IMR-90 (cell line): ENCODE data around the gene ERN1. TPM values are rescaled to one million over a fixed set of nuclear protein-coding genes. Genes with fewer than 3 reads are reported as not detected.

Experiments
- ATAC-seq: fragments of 200-7000 bp; cut with Tn5 transposase; 2 replicates; pipeline ENCODE4 v1.9.1; 2020; ENCODE audit warnings: low read depth, mild to moderate bottlenecking, moderate library complexity
- BruUV-seq: library from RNA; stranded (reverse); fragments of 400-500 nt; replicated peaks from 2 replicates; lab custom pipeline; 2021; lab: Mats Ljungman, UMichigan
- CTCF ChIA-PET: fragments of 300-600 bp; formaldehyde crosslinking; extraction: SDS; loops from one replicate; lab custom pipeline; 2021; ENCODE audit warnings: antibody characterized with exemption; lab: Yijun Ruan, JAX
- POLR2A ChIA-PET: fragments of 300-600 bp; sonication (Branson Sonifier 250); formaldehyde crosslinking; loops from one replicate; lab custom pipeline; 2022; ENCODE audit warnings: antibody characterized with exemption; ENCODE audit not compliant: unreplicated experiment; lab: Charles Lee
- DNase-seq: peaks from one replicate; pipeline ENCODE4 v3.0.0; 2013
- H2AFZ ChIP-seq: replicated peaks from 2 replicates; pipeline ENCODE3; 2013; ENCODE audit warnings: low read length, mild to moderate bottlenecking; ENCODE audit not compliant: poor library complexity
- H2AK5ac ChIP-seq: 2 replicates; pipeline ENCODE4 v1.6.1; 2013; ENCODE audit warnings: low read depth, low read length, inconsistent platforms
- H2AK9ac ChIP-seq: replicated peaks from 2 replicates; pipeline ENCODE3; 2013; ENCODE audit warnings: mild to moderate bottlenecking, low read depth, low read length, moderate library complexity; ENCODE audit not compliant: poor library complexity
- H2BK120ac ChIP-seq: 2 replicates; pipeline ENCODE4 v1.6.1; 2013; ENCODE audit warnings: low read depth, low read length, inconsistent platforms
- H2BK15ac ChIP-seq: 3 replicates; pipeline ENCODE4 v1.6.1; 2013; ENCODE audit warnings: low read depth, low read length, inconsistent platforms
- H2BK20ac ChIP-seq: 2 replicates; pipeline ENCODE4 v1.6.1; 2013; ENCODE audit warnings: low read depth, mild to moderate bottlenecking, inconsistent platforms, low read length, moderate library complexity
- H2BK5ac ChIP-seq: 2 replicates; pipeline ENCODE4 v1.6.1; 2013; ENCODE audit warnings: mild to moderate bottlenecking, low read depth, low read length, inconsistent platforms; ENCODE audit not compliant: poor library complexity, severe bottlenecking
- H3K14ac ChIP-seq: replicated peaks from 2 replicates; pipeline ENCODE4 v1.6.1; 2013; ENCODE audit warnings: low read depth, low read length, inconsistent platforms
- H3K18ac ChIP-seq: 2 replicates; pipeline ENCODE4 v1.6.1; 2013; ENCODE audit warnings: low read depth, low read length, control low read depth
- H3K23ac ChIP-seq: 2 replicates; pipeline ENCODE4 v1.6.1; 2013; ENCODE audit warnings: low read depth, low read length, inconsistent platforms
- H3K27ac ChIP-seq: 2 replicates; pipeline ENCODE4 v1.5.1; 2013; ENCODE audit warnings: mild to moderate bottlenecking, control low read depth, low read length; ENCODE audit not compliant: insufficient read depth
- H3K27me3 ChIP-seq: 2 replicates; pipeline ENCODE4 v1.6.1; 2013; ENCODE audit warnings: low read length; ENCODE audit not compliant: control insufficient read depth, insufficient read depth
- H3K36me3 ChIP-seq: 2 replicates; pipeline ENCODE4 v1.6.1; 2013; ENCODE audit warnings: low read length, mixed read lengths; ENCODE audit not compliant: control insufficient read depth, insufficient read depth
- H3K4ac ChIP-seq: 2 replicates; pipeline ENCODE4 v1.6.1; 2013; ENCODE audit warnings: low read depth, low read length, inconsistent platforms
- H3K4me1 ChIP-seq: 2 replicates; pipeline ENCODE4 v1.6.1; 2013; ENCODE audit warnings: low read length, mixed read lengths; ENCODE audit not compliant: control insufficient read depth, insufficient read depth
- H3K4me2 ChIP-seq: 2 replicates; pipeline ENCODE4 v1.6.1; 2013; ENCODE audit warnings: low read depth, mild to moderate bottlenecking, control low read depth, low read length, moderate library complexity
- H3K4me3 ChIP-seq: 2 replicates; pipeline ENCODE4 v1.5.1; 2013; ENCODE audit warnings: low read depth, mild to moderate bottlenecking, control low read depth, low read length, moderate library complexity; ENCODE audit not compliant: insufficient read depth
- H3K56ac ChIP-seq: 2 replicates; pipeline ENCODE4 v1.6.1; 2013; ENCODE audit warnings: low read length, inconsistent platforms; ENCODE audit not compliant: insufficient read depth; ENCODE audit errors: extremely low read depth
- H3K79me1 ChIP-seq, 2 experiments: 2 replicates each; pipeline ENCODE4 v1.6.1; 2013; ENCODE audit warnings: low read length in 2 of 2, inconsistent platforms in 1 of 2, low read depth in 1 of 2
- H3K9ac ChIP-seq: 2 replicates; pipeline ENCODE4 v1.6.1; 2013; ENCODE audit warnings: low read depth, low read length, control low read depth
- H3K9me1 ChIP-seq: 2 replicates; pipeline ENCODE4 v1.6.1; 2013; ENCODE audit warnings: low read length, inconsistent platforms; ENCODE audit not compliant: insufficient read depth
- H3K9me3 ChIP-seq: 2 replicates; pipeline ENCODE4 v1.6.1; 2013; ENCODE audit warnings: low read length; ENCODE audit not compliant: control insufficient read depth, insufficient read depth
- H4K20me1 ChIP-seq: 2 replicates; pipeline ENCODE4 v1.6.1; 2013; ENCODE audit warnings: low read length, inconsistent platforms; ENCODE audit not compliant: insufficient read depth
- H4K5ac ChIP-seq: 2 replicates; pipeline ENCODE4 v1.6.1; 2013; ENCODE audit warnings: mild to moderate bottlenecking, low read depth, low read length, control low read depth
- H4K8ac ChIP-seq, 2 experiments: 2 replicates each; pipeline ENCODE4 v1.6.1; 2013; ENCODE audit warnings: low read depth in 2 of 2, low read length in 2 of 2, control low read depth in 1 of 2, inconsistent platforms in 1 of 2
- H4K91ac ChIP-seq: 2 replicates; pipeline ENCODE4 v1.6.1; 2013; ENCODE audit warnings: low read depth, low read length, inconsistent platforms; ENCODE audit not compliant: insufficient read depth
- CHD1 ChIP-seq: IDR thresholded peaks from 2 replicates; pipeline ENCODE4 v1.6.1; 2012; ENCODE audit warnings: low read depth, low read length, improper control_type of control experiment
- FOS ChIP-seq: fragments of 150-350 bp; IDR thresholded peaks from 2 replicates; pipeline ENCODE4 v1.6.1; 2016; ENCODE audit warnings: low read depth, low read length
- MAFK ChIP-seq: IDR thresholded peaks from 2 replicates; pipeline ENCODE4 v1.6.1; 2012; ENCODE audit warnings: low read depth, low read length, improper control_type of control experiment
- MAZ ChIP-seq: IDR thresholded peaks from 2 replicates; pipeline ENCODE4 v1.6.1; 2012; ENCODE audit warnings: low read depth, mild to moderate bottlenecking, low read length, improper control_type of control experiment, moderate library complexity, borderline replicate concordance
- MXI1 ChIP-seq: IDR thresholded peaks from 2 replicates; pipeline ENCODE4 v1.6.1; 2012; ENCODE audit warnings: low read depth, mild to moderate bottlenecking, low read length, moderate library complexity, borderline replicate concordance
- RAD21 ChIP-seq: IDR thresholded peaks from 2 replicates; pipeline ENCODE4 v1.6.1; 2012; ENCODE audit warnings: low read length, improper control_type of control experiment
- RFX5 ChIP-seq: IDR thresholded peaks from 2 replicates; pipeline ENCODE4 v1.8.0; 2012; ENCODE audit warnings: low read depth, mild to moderate bottlenecking, low read length, moderate library complexity
- WGBS, 2 experiments: methylation state at CpG; one replicate each; pipeline versions ENCODE4 v1.1.5 to v1.1.7; 2013; ENCODE audit warnings: missing lambda C conversion rate in 2 of 2; ENCODE audit not compliant: insufficient read length in 1 of 2; ENCODE audit errors: extremely low coverage in 2 of 2; 5-methylcytosine and 5-hydroxymethylcytosine counted together
- dilution Hi-C: fragments of 300-500 bp; cut with HindIII; formaldehyde crosslinking; loops from one replicate; pipeline ENCODE4 v1.14.3; 2018; ENCODE audit warnings: low sequenced_read_pairs; ENCODE audit not compliant: unreplicated experiment
- in situ Hi-C: fragments of 300-500 bp; cut with MboI; formaldehyde crosslinking; loops from 3 replicates; pipeline ENCODE4 v1.14.3; 2019; ENCODE audit warnings: low sequenced_read_pairs, inconsistent platforms, mixed read lengths
- intact Hi-C: fragments of 100-400 bp; cut with micrococcal nuclease; formaldehyde crosslinking; loops from 2 replicates; pipeline ENCODE4 v1.10.0; 2022
- polyA plus RNA-seq, 3 experiments: library from polyadenylated mRNA; depleted of rRNA; stranded (reverse); fragments of >200 nt; gene quantifications; 2 replicates each; pipeline ENCODE4 v1.2.3, GENCODE V29; 2012; ENCODE audit warnings: low replicate concordance in 1 of 3
- total RNA-seq: library from RNA; depleted of rRNA; stranded (reverse); fragments of >200 nt; gene quantifications from 2 replicates; pipeline ENCODE4 v1.2.3, GENCODE V29; 2012
- TF ChIP-seq, protein P1 (sequence below): fragments of 150-350 bp; IDR thresholded peaks from 2 replicates; pipeline ENCODE4 v1.6.1; 2017; ENCODE audit warnings: mild to moderate bottlenecking, antibody characterized with exemption, low read length, low read depth

ERN1 gene
- total and polyA plus RNA-seq, 2 of the 4 experiments (the other 2 are of a cell fraction) = 2.7 to 4.1 TPM

DNA sequence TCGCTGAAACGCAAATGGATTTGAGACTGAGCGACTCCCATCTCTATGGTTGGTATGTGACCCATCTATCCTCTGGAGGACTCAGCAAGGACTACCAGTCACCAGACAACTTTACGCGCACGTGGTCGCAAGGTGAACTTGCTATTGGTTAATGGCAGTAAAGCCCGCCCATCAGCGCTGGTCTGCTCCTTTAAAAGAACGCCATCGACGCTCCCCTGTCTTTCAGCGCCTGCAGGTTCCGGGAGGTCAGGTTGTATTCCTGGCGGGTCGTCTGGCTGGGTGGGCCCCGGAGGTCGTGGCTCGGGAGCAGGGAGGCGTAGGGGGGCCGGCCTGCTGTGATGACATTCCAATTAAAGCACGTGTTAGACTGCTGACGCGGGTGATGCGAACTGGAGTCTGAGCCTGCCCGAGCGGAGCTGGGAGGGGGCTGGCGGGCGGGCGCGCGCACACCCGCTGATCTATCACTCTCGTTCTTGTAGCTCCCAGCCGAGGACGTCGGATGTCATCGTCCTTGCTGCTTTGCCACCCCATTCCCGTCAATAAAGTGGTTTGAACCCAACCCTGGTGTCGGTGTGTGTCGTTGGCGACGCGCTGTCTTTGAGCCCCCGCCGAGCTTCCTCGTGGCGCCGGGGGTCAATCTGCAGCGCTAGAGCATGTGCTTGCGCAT is 15.9 kb upstream of the ERN1 start (continued):
- TF ChIP-seq MAZ = peak; percentile 73
- TF ChIP-seq CHD1 = no peak; the same call in 1 of the 2 replicates
- TF ChIP-seq RAD21 = no peak

DNA sequence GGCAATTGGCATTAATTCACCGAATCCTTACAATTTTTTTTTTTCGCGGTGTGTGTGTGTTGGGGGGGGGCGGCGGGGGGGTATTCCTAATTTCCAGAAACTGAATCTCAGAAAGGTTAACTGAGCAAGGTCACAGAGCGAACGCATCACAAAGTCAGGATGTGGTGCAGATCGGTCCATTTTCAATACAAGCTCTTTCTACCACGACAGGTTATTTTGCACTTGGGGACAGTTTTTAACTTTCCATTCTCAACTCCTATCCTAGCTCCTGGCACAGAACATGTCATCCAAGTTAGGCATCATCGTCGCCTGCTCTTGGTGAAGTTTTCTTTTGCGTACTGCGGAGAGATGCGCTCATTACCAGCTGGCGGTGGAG is 15.4 kb upstream of the ERN1 start:
- Histone ChIP-seq H3K27me3 (no peaks in the 10 kb centered on the region), H4K8ac (peak overlapping the region in 1 of 2 experiments; percentile 95; a peak in 3 of 4 replicates), H2BK20ac (no peak overlapping the region), H2BK15ac (0 out of 3 replicates have a peak overlapping the region, but pooled peaks have one; percentile 25), H3K4me2 (peak overlapping the region; percentile 84), H3K56ac (peak overlapping the region; percentile 86), H3K27ac (peak overlapping the region; percentile 42), H2BK5ac (peak overlapping the region; percentile 93), H2AFZ (peak overlapping the region; percentile 93), H3K14ac (peak overlapping the region; percentile 92), H3K23ac (peak overlapping the region; percentile 91), H2BK120ac (peak overlapping the region; percentile 22), H3K4me1 (peaks cover 5% of the 10 kb centered on the region), H4K20me1 (peaks cover 24% of the 10 kb centered on the region), H3K9me3 (no peaks in the 10 kb centered on the region), H4K5ac (peak overlapping the region; percentile 74; the same call in 1 of the 2 replicates), H3K9me1 (peaks cover 11% of the 10 kb centered on the region), H3K9ac (peak overlapping the region; percentile 80), H3K4me3 (peak overlapping the region; percentile 56), H2AK5ac (peak overlapping the region; percentile 1; the same call in 1 of the 2 replicates), H3K79me1 (peaks cover 7 to 29% of the 10 kb centered on the region in 2 experiments; a peak in 3 of 4 replicates), H3K4ac (peak overlapping the region; percentile 81), H4K91ac (peak overlapping the region; percentile 74), H3K36me3 (peaks cover 7% of the 10 kb centered on the region; the same call in 1 of the 2 replicates), H3K18ac (peak overlapping the region; percentile 52; the same call in 1 of the 2 replicates), H2AK9ac (peak overlapping the region; percentile 80)
- intact Hi-C loops (loop anchor here (1.0 kb wide), 1 partner anchor 118 kb away; the partner anchor contains the start of gene TEX2), dilution Hi-C loops (no loop called here), in situ Hi-C loops (loop anchor here (5.0 kb wide), 1 partner anchor 137 kb away; no protein-coding TSS in a partner anchor)
- ATAC-seq = peak; percentile 8; the same call in 1 of the 2 replicates
- CTCF ChIA-PET = interaction anchor here (0.6 to 1.5 kb wide), 3 partner anchors 12 to 153 kb away, joined by 3 to 5 read pairs (median 5); no protein-coding TSS in a partner anchor
- no TSS peak for BruUV-seq
- TF ChIP-seq RAD21 = peak; percentile 36
- no peak for TF ChIP-seq RFX5
- no peak for TF ChIP-seq MAFK
- no peak for TF ChIP-seq MXI1
- no peak for TF ChIP-seq FOS
- TF ChIP-seq, protein P1, sequence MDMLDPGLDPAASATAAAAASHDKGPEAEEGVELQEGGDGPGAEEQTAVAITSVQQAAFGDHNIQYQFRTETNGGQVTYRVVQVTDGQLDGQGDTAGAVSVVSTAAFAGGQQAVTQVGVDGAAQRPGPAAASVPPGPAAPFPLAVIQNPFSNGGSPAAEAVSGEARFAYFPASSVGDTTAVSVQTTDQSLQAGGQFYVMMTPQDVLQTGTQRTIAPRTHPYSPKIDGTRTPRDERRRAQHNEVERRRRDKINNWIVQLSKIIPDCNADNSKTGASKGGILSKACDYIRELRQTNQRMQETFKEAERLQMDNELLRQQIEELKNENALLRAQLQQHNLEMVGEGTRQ = no peak
- 0% methylated on average over 2 of the region's 15 CpGs; no CpG with 5 or more reads in 1 of the 2 experiments for WGBS, 2 experiments
- DNase-seq = no peak
- POLR2A ChIA-PET = interaction anchor here (0.5 to 1.5 kb wide), 9 partner anchors 12 to 559 kb away, joined by 3 to 14 read pairs (median 4); no protein-coding TSS in a partner anchor
